ENCODE data around the gene MALAT1.

Gene MALAT1

GRCh38 chr11:65554842-65555430 is 56.1 kb downstream of the MALAT1 start:
- no peaks in the 10 kb centered on the region for H3K9me3 ChIP-seq
- no peak overlapping the region for H3K4me3 ChIP-seq (ENCODE audit: low read depth in 1 of 2, low read length in 1 of 2)
- TF ChIP-seq, protein P1, sequence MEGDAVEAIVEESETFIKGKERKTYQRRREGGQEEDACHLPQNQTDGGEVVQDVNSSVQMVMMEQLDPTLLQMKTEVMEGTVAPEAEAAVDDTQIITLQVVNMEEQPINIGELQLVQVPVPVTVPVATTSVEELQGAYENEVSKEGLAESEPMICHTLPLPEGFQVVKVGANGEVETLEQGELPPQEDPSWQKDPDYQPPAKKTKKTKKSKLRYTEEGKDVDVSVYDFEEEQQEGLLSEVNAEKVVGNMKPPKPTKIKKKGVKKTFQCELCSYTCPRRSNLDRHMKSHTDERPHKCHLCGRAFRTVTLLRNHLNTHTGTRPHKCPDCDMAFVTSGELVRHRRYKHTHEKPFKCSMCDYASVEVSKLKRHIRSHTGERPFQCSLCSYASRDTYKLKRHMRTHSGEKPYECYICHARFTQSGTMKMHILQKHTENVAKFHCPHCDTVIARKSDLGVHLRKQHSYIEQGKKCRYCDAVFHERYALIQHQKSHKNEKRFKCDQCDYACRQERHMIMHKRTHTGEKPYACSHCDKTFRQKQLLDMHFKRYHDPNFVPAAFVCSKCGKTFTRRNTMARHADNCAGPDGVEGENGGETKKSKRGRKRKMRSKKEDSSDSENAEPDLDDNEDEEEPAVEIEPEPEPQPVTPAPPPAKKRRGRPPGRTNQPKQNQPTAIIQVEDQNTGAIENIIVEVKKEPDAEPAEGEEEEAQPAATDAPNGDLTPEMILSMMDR (IDR thresholded peaks at IDR 0.05), result no peak
- no peaks in the 10 kb centered on the region for H3K36me3 ChIP-seq
- H3K27me3 ChIP-seq, result peaks cover 73% of the 10 kb centered on the region
- H3K4me1 ChIP-seq (ENCODE audit: control insufficient read depth in 1 of 2, insufficient read depth in 1 of 2, low read depth in 1 of 2, low read length in 1 of 2), result peaks cover 15 to 20% of the 10 kb centered on the region in 2 experiments
- no peak overlapping the region for H3K27ac ChIP-seq

DNA sequence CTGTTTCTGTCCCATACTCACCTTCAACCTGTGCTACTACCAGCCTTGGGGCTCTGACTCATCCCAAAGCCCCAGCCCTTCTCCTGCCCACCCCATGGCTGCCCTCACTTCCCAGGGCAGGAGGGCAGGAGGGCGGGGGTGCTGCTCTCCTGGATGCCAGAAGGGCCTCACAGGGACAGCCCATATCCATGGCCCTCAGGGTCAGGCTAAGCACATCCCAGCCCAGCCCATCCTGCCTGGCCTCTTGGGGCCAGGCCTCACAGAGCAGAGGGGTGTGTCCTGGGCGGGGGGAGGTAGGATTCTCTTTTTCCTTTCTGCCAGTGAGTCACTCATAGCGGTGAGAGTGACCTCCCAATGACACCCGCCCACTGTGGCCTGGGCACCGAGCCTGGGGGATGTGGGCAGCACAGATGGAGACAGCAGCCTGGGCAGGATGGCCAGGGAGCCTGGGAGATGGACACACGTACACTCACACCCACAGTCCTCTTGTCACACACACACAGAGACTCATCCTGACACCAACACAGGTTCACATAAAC is 56.9 kb downstream of the MALAT1 start:
- Histone ChIP-seq H3K27ac (no peak overlapping the region), H3K27me3 (peaks cover 82% of the 10 kb centered on the region), H3K4me1 (ENCODE audit: control insufficient read depth in 1 of 2, insufficient read depth in 1 of 2, low read depth in 1 of 2, low read length in 1 of 2) (peaks cover 15 to 20% of the 10 kb centered on the region in 2 experiments), H3K36me3 (no peaks in the 10 kb centered on the region), H3K4me3 (ENCODE audit: low read depth in 1 of 2, low read length in 1 of 2) (no peak overlapping the region), H3K9me3 (no peaks in the 10 kb centered on the region)
- TF ChIP-seq, protein P1 (IDR thresholded peaks at IDR 0.05), result no peak

Measured in neutrophil (primary cell).